GM21515 (cell line): ENCODE measurements around the gene C9orf40.

ENCODE experiments used
- ATAC-seq: cut with Tn5 transposase; IDR thresholded peaks from one replicate; pipeline ENCODE4 v1.9.1; 2021; ENCODE audit not compliant: unreplicated experiment

C9orf40 gene

GRCh38 chr9:74952201-74953151 is at the start of gene C9orf40:
Gene C9orf40, minus strand, starts transcription at chr9:74952912. Its CDS starts 301 bp downstream, at chr9:74952611.
- peak; percentile 92 for ATAC-seq

DNA sequence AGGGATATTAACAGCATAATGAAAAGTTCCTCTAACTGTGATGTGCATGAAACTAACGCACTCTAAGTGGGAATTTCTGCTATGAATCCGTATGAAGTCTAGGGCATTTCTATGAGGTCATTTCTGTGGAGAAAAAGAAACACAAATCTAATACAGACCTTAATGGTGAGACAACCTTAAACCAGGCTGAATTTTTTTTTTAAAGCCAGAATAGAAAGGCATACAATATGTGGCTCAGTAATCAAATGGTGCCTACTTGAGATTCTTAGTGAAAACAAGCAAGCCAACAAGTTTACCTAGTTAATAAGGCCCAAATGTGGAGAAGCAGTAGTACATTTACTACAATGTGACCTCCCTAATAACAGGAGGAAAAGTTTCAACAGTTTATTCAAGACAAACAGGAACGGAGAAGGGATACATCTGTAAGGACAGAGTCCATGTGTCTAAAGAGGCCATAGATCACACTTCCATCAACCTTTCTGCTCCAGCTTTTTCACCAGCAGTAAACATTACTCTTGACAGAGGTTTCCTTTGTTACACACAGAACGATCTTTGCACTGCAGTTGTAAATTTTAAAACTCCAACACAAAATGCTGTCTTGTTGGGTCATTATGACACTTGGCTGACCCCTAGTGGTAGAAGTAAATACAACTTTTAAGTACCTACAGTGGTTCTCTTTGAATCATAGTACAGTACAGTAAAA is 49.2 kb upstream of the C9orf40 start:
- ATAC-seq: peak; percentile 92

GRCh38 chr9:75000835-75001234 is 48.1 kb upstream of the C9orf40 start:
- ATAC-seq: peak; percentile 47

GRCh38 chr9:74985041-74985440 is 32.3 kb upstream of the C9orf40 start:
- ATAC-seq: no peak

DNA sequence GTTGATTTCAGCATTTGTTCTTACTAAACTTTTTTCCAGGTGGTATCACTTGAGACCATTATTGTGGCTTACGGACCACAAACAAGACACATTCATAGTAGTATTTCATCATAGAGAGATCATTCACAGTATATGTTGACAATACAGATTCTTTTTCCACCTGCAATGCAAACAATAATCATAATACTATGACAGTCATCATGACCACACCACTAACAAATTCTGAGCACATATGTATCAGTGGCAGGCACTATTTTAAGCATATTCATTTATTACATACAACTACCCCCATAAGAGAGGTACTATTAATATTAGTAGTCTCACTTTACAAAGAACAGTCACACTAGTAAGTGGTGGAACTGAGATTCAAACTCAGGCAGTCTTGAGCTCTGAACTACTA is 31.0 kb upstream of the C9orf40 start:
- ATAC-seq: no peak

- no peak for ATAC-seq
Measured at GRCh38 chr9:74979844-74980243, 27.1 kb upstream of the C9orf40 start.

DNA sequence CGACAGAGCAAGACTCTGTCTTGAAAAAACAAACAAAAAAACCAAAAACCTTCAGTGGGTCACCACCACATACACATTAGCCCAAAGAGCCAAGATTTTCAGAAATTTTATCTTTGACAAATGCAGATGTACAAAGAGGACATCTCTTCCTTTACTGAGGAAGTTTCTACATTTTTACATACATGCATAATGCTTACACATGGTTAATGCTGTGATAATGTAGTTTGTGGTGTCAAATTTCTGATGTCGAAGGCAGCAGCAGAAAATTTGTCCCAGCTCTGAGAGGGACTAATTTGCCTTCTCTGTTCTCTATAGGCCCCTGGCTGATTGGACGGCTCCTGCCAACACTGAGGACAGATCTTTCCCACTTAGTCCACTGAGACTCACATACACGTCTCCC is 24.6 kb upstream of the C9orf40 start:
- no peak for ATAC-seq

DNA sequence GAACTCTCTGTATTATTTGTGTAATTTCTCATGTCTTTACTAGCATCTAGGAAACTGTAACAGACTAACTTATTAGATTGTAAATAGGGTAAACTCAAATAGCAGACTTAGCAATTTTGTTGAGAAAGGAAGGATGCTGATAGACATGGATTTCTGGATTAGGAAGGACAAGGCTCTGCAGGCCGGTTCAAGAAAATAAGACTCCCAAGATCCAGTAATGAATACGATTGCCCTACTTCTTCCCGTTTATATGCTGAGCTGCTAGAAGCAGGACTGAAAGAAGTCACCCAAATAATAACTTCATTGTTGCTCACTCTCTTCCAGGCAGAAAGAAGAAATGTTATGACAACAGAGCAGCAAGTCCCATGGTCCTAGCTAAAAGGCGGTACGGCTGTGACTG is 22.8 kb upstream of the C9orf40 start:
- ATAC-seq: no peak

DNA sequence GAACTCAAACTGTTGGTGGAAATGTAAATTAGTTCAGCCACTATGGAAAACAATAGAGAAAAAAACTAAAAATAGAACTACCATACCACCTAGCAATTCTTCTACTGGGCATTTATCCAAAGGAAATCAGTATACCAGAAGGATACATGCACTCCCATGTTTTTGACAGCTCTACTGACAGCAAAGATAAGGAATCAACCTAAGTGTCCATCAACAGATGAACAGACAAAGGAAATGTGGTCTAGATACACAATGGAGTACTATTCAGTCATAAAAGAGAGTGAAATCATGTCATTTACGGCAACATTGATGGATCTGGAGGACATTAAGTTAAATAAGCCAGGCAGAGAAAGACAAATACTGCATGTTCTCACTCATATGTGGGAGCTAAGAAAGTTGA is 21.8 kb upstream of the C9orf40 start:
- ATAC-seq: no peak

- no peak for ATAC-seq
Measured at GRCh38 chr9:74973714-74974113, 21.0 kb upstream of the C9orf40 start.

- no peak for ATAC-seq
Measured at GRCh38 chr9:74963056-74963455, 10.3 kb upstream of the C9orf40 start.

- ATAC-seq: no peak
Measured at GRCh38 chr9:74961496-74961895, 8.8 kb upstream of the C9orf40 start.

DNA sequence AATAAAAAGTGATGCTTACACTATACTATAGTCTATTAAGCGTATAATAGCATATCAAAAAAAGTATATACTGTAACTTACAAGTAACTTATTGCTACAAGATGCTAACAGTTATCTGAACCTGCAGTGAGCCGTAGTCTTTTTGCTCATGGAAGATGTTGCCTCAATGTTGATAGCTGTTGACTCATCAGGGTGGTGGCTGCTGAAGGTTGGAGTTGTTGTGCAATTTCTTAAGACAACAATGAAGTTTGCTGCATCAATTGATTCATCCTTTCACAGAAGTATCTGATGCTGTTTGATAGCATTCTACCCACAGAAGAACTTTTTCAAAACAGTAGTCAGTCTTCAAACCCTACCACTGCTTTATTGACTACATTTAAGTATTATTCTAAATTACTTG is 7.8 kb upstream of the C9orf40 start:
- ATAC-seq: no peak

DNA sequence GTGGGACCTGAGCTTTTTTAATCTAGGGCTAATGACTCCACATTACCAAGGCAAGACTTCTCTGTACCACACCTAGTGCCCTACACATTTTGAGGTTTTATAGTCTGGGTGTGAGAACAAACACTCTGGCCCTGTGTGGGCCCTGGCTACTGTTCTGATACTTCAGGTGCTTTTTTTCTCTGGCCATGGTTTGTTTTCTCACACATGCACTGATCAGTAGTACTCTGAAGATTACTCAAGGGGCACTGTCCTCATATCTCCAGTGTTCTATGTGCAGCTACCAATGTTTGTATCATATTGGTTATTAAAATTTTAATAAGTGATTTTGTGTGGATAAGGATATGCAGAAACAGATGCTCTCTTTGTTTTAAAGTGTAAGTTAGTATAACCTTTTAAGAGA is 5.9 kb upstream of the C9orf40 start:
- no peak for ATAC-seq

DNA sequence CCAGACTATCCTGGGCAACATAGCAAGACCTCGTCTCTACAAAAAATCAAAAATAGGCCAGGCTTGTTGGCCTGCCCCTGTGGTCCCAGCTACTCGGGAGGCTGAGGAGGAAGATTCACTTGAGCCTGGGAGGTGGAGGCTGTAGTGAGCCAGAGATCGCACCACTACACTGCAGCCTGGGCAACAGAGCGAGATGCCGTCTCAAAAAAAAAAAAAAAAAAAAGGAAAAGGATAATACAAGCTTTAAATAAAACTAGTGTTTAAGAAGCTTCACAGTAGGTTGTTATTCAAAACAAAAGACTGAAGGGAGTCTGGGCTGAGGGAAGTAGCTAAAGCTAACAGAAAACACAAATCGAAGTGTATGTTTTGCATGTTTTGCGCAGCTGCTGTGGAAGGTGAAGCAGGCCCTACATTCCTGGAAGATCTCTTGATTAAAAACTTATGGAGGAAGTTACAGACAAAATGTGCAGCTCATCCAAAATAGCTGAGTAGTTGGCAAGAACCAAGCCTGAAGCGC is 581 bp upstream of the C9orf40 start:
- ATAC-seq: no peak

- ATAC-seq: peak; percentile 37
Measured at GRCh38 chr9:74951725-74952151, 974 bp downstream of the C9orf40 start.

- no peak for ATAC-seq
Measured at GRCh38 chr9:74951107-74951720, 1.5 kb downstream of the C9orf40 start.

DNA sequence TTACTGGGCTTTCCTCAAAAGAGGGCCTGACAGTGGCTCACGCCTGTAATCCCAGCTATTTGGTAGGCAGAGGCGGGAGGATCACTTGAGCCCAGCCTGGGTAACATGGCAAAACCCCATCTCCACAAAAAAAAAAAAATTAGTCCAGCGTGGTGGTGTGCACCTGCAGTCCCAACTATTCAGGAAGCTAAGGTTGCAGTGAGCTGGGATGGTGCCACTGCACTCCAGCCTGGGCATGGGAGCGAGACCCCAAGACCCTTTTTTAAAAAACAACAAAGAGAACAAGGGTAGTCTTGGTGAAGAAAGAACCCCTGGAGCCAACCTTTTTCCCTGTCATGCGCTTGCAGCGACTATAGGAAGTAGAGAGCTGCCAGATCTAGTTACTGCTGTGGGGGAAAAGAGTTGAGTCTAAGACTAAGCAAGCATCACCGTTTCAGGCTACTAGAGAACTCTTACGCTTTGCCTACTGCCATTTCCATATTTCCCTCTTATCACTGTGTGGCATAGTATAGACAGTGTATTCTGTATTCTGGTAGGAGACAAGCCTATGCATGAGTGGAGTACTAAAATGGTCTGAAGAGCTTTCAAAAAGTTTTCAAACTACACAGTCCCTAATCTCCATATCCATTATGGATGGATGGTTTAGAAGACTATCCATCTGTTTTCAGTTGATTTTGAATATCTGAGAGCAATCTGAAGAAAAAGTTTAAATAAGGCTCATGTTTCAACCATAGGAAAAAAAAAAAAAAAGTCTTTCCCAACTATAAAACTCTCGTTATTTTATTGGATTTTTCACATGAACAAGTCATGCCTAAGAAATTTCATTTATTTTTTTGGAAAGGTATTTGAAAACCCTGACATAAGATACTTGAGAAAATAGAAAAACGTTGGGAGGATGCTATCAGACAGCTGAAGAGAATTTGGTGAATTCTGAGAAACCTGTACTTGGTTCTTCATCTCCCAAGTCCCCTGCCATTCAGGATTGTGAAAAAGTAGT is 2.6 kb downstream of the C9orf40 start:
- ATAC-seq: no peak

DNA sequence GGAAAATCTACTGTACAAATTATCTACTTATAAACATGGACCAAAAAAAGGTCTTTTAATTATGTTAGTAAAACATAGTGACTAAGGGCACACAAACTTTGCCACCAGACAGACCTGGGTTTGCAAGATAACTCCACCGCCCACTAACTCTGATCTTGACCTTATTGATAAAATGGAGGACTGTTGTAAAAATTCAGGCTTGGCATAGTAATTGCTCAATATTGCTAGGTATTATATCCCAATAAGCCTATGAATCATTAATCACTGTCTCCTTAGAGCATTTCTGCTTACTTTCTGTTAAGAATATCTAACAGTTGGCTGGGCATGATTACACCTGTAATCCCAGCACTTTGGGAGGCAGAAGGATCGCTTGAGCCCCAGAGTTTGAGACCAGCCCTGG is 3.8 kb downstream of the C9orf40 start:
- ATAC-seq: no peak

GRCh38 chr9:74946686-74947085 is 6.0 kb downstream of the C9orf40 start:
- no peak for ATAC-seq
